HG02610 (cell line): Measurements from ENCODE around the gene ITGB6.

Source experiments
- ATAC-seq: cut with Tn5 transposase; IDR thresholded peaks from one replicate; pipeline ENCODE4 v1.9.1; 2021; ENCODE audit warnings: mild to moderate bottlenecking, moderate library complexity; ENCODE audit not compliant: unreplicated experiment

Gene ITGB6

GRCh38 chr2:160199683-160200389 is at the start of gene ITGB6:
ITGB6 (minus strand) TSS chr2:160200272; CDS start chr2:160200063, 209 bp downstream.
- no peak for ATAC-seq

- no peak for ATAC-seq
Observed at GRCh38 chr2:160247296-160248035, 47.4 kb upstream of the ITGB6 start.

- ATAC-seq, result no peak
Observed at GRCh38 chr2:160246356-160246755, 46.3 kb upstream of the ITGB6 start.

- no peak for ATAC-seq
Observed at GRCh38 chr2:160245614-160246155, 45.6 kb upstream of the ITGB6 start.

- ATAC-seq, result no peak
Observed at GRCh38 chr2:160242893-160243564, 43.0 kb upstream of the ITGB6 start.

GRCh38 chr2:160241251-160242137 is 41.4 kb upstream of the ITGB6 start:
- no peak for ATAC-seq

- ATAC-seq, result no peak
Observed at GRCh38 chr2:160239436-160239835, 39.4 kb upstream of the ITGB6 start.

- no peak for ATAC-seq
Observed at GRCh38 chr2:160238392-160238791, 38.3 kb upstream of the ITGB6 start.

GRCh38 chr2:160232905-160233475 is 32.9 kb upstream of the ITGB6 start:
- no peak for ATAC-seq

GRCh38 chr2:160229591-160229990 is 29.5 kb upstream of the ITGB6 start:
- ATAC-seq, result no peak

- no peak for ATAC-seq
Observed at GRCh38 chr2:160228141-160228917, 28.3 kb upstream of the ITGB6 start.

- no peak for ATAC-seq
Observed at GRCh38 chr2:160227293-160227915, 27.3 kb upstream of the ITGB6 start.

GRCh38 chr2:160226367-160226766 is 26.3 kb upstream of the ITGB6 start:
- ATAC-seq, result no peak

GRCh38 chr2:160225722-160226121 is 25.6 kb upstream of the ITGB6 start:
- no peak for ATAC-seq

GRCh38 chr2:160224507-160224906 is 24.4 kb upstream of the ITGB6 start:
- ATAC-seq, result no peak

GRCh38 chr2:160224060-160224459 is 24.0 kb upstream of the ITGB6 start:
- ATAC-seq, result peak; percentile 96

GRCh38 chr2:160223560-160223959 is 23.5 kb upstream of the ITGB6 start:
- peak; percentile 1 for ATAC-seq

GRCh38 chr2:160222546-160223283 is 22.6 kb upstream of the ITGB6 start:
- ATAC-seq, result no peak
